ENCODE measurements around the gene UBR4.
"Not testable (repeated sequence)": the region's sequence is repeated elsewhere in the genome, so short reads cannot be mapped to it uniquely, and the experiment has no call there.

UBR4 gene

DNA sequence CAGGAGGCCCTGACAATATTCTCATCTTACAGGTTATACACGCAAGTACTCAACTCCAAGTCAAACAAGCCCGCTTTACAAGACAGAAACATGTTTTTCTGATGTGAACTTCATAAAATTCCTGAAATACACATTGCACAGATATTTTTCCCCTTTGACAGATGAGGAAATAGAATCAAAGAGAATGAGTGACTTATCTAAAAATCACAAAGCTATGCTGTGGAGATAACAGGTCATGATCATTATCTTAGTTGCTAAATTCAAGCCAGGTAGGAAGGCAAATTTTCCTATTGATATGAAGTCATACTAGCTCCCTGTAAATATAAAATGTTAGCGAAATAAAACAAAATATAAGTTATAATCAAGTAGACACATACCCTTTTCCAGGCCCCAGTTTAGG, 18.3 kb downstream of the UBR4 start:
- DNase-seq (ENCODE audit: low read depth in 4 of 4, low spot score in 1 of 4) = no peak

DNA sequence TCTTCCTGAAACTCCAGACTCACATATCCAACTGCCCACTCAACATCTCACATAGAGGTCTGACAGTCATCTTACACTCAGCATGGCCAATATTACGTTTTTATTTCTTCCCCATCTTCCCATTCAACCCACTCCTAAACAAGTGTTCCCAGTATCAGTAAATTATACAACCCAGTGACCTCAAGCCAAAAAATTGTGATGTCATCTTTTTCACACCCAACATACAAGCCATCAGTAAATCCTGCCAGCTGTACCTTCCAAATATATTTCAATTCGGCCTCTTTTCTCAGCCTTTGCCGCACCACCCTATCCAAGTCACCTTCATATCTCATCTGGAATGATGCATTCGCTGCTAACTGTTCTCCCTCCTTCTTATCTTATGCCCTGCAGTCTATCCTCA, 19.6 kb downstream of the UBR4 start:
- no peak for DNase-seq (ENCODE audit: low read depth in 4 of 4, low spot score in 1 of 4)

DNA sequence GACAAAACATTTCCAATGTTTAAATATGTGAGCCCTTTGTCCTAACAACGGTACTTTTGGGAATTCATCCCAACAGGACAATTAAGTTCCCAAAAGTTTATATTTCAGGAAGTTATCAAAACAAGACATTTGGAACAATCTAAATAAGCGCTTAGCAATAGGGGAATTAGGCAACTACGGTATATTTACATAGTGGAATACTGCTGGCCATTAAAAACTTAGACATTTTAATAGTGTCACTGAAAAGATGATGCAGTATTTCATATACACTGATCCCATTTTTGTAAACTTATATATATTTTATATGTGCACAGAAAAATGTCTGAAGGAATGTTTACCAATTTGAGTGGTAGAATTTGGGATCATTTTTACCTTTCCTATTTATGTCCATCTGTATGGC, 20.8 kb downstream of the UBR4 start:
- DNase-seq (ENCODE audit: low read depth in 4 of 4, low spot score in 1 of 4) = no peak

DNA sequence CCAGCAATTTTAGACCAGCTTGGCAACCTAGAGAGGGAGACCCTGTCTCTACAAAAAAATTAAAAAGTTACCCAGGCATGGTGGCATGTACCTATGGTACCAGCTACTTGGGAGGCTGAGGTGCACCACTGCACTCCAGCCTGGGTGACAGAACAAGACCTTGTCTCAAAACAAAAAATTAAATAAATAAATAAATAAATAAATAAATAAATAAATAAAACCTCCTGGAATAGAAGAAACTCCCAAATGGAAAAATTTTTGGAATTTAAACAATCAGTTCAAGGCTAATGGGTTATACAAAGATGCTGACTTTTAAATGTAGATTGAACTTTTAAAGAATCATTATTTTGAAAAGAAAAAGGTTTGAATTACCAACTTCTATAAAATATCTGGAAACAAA, 22.2 kb downstream of the UBR4 start:
- no peak for DNase-seq (ENCODE audit: low read depth in 4 of 4, low spot score in 1 of 4)

DNA sequence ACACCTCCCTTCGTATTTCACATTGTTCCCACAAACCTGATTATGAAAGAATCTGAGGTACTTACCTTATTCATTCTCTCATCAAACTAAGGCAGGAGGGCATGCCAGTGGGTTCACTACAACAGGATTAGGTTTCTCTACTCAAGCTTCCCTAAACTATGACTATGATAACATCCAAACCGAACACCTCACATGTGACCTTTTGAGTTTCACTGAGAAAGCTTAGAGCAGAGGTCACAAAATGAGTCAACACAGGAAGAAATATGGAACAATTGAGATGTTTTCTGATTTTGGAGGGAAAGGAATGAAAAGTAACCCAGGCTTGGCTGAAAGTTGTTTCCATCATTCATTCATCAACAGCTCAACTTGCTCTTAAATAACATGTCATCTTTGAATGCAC, 24.1 kb downstream of the UBR4 start:
- DNase-seq (ENCODE audit: low read depth in 4 of 4, low spot score in 1 of 4) = no peak

DNA sequence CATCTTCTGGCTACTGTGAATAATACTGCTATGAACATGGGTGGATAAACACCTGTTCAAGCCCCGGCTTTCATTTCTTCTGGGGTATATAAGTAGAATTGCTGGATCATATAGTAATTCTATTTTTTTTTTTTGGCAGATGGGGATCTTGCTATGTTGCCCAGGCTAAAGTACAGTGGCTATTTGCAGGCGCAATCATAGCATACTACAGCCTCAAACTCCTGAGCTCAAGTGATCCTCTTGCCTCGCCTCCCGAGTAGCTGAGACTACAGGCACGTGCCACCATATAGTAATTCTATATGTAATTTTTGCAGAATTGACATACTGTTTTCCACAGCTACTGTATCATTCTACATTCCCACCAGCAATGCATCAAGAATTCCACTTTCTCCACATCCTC, 27.8 kb downstream of the UBR4 start:
- no peak for DNase-seq (ENCODE audit: low read depth in 4 of 4, low spot score in 1 of 4)

DNA sequence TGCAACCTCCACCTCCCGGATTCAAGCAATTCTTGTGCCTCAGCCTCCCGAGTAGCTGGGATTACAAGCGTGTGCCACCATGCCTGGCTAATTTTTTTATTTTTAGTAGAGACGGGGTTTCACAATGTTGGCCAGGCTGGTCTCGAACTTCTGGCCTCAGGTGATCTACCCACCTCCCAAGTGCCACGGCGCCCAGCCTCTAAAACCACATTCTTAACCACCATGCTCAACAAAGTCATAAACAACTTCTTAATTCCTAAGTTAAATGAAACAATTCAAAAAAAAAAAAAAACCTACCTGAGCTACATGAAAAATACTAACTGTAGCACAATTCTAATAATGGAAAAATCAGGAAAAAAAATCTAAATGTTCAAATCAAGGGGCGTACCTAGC, 29.8 kb downstream of the UBR4 start:
- not testable (repeated sequence) for DNase-seq (ENCODE audit: low read depth in 4 of 4, low spot score in 1 of 4)

DNA sequence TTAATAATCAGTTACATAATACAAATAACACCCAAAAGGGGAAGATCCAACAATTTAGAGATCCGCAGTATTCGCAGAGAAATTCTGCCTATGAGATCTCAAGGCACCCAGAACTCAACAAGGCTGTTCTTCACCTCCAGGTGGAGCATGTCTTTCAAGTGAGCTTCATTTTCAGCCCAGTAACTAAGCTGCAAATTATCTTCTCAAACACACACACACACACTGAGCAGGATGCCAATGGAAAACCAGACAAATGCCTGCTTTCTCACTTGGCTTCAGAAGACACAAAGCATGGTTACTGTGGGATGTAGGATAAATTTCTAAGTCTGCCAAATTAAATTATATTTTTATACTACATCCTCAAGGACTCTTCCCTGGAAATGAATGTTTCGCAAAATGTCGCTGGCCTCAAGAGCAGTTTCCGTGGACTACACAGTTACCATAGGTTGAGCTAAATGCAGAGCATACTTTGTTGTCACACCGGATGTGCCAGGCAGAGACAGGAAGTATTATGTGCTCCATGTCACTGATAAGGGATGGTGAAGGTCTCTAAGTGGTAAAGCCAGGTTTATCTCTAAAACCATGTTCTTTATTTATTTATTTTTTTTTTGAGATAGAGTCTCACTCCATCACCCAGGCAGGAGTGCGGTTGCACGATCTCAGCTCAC, 30.3 kb downstream of the UBR4 start:
- no peak for DNase-seq (ENCODE audit: low read depth in 4 of 4, low spot score in 1 of 4)

DNA sequence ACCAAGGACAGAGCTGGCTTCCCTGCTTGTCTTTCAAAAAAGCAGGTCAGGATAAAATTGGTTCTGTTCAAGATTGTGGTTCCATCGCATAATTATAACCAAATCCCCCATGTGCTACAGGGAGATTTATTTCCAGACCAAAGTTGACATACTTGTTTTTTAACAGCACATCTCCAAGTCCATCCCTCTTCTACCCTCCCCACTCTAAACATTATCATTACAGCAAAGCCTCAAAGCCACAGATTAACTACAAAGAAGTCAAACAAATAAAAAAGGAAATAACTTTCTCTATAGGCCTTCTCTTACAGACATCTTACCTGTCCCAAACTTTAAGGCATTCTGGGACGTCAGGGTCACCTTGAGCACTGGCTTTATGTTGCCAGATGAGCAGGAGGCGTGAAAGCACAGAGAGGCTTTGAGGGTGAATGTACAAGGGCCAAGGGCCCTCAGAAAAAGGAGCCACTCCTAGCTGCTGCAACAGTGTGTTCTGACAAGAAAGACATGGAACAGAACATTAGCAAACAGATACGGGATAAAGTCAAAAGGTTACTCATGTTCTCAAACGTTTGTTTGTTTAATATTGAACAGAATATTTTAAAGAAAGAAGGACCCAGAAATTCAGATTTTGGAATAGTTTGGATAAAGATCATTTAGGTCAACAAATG, 31.2 kb downstream of the UBR4 start:
- no peak for DNase-seq (ENCODE audit: low read depth in 4 of 4, low spot score in 1 of 4)

DNA sequence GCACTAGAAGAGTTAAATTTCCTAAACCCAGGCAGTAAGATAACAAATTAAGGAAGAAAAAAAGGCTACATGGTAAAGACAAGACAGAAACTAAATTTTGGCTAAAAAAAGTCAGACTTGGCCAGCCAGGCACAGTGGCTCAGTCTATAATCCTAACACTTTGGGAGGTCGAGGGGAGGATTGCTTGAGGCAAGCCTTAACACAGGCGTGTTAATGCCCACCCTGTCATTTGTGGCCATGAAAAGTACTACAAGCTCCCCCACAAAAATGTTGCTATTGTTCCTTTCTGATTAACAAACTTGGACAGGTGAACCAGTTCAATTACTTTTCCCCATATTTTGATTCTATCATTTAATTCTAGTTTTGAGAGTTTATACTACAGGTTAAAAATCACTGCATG, 32.3 kb downstream of the UBR4 start:
- no peak for DNase-seq (ENCODE audit: low read depth in 4 of 4, low spot score in 1 of 4)

DNA sequence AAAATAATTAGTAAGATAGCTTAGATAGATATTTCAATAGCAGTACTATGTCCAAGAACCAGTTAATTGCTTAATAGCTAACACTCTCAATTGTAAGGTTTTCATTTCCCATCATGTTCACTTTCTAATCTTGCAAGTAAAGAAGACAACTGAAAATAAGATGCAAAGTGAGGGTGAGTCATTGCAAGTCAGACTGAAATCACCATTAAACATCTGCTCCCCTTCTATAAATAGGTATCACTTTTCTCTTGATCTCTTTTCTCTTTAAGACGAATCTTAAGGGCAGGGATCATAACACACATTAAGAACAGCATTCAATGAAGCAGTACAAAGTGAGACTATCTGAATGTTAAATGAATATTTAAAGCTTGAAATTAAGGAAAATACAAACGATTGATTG, 40.4 kb downstream of the UBR4 start:
- DNase-seq (ENCODE audit: low read depth in 4 of 4, low spot score in 1 of 4) = no peak

DNA sequence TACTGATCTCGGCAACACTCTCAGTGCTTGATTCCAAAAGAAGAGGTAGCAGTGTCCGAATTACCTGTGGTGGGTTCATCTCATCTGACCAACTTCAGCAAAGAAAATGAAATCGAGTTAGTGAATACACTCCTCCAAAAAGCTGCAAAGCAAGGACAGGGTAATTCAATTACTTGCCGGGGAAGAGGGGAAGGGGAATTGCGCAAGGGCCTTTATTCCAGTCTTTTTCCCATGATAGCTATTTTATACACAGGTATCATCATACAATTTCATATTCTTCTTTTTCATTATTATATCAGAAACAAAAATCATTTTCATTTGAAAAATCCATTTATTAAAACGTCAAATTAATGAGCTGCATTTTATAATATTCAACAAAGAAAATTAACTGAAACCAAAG, 42.9 kb downstream of the UBR4 start:
- DNase-seq (ENCODE audit: low read depth in 4 of 4, low spot score in 1 of 4) = no peak

DNA sequence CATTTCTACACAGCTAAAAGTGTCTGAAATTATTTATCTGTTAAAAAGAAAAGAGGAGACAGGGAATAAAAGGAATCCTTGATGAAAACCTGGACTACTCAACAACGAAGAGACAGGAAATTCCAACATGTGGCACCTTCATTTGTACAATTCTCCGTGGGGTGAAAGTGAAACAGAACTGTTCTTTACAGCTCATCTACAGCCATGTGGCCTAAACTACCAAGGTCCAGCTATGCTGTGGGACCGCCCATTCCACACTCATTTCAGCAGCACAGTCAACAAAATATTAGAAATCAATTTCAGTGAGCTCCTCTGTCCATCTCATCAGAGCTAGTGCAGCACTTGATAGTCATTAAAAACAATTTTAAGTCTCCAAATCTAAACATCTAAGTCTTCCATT, 44.0 kb downstream of the UBR4 start:
- DNase-seq (ENCODE audit: low read depth in 4 of 4, low spot score in 1 of 4) = no peak

DNA sequence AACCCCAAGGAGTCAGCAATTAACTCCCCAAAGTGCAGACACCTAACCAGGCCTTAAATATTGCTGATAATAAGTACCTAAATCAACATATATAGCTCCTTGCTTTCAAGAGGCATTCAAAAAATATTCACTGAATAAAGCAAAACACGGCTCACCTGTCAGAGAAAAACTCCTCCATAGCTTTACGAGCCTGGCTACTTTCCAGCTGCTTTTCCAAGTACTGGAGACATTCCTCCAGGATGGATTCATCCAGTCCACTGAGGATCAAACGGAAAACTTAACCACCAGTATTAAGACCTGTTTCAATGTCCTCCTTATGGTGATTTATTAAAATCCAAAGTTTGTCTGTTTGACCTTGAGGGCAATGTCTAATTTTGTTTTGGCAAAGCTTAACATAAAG, 44.6 kb downstream of the UBR4 start:
- no peak for DNase-seq (ENCODE audit: low read depth in 4 of 4, low spot score in 1 of 4)

DNA sequence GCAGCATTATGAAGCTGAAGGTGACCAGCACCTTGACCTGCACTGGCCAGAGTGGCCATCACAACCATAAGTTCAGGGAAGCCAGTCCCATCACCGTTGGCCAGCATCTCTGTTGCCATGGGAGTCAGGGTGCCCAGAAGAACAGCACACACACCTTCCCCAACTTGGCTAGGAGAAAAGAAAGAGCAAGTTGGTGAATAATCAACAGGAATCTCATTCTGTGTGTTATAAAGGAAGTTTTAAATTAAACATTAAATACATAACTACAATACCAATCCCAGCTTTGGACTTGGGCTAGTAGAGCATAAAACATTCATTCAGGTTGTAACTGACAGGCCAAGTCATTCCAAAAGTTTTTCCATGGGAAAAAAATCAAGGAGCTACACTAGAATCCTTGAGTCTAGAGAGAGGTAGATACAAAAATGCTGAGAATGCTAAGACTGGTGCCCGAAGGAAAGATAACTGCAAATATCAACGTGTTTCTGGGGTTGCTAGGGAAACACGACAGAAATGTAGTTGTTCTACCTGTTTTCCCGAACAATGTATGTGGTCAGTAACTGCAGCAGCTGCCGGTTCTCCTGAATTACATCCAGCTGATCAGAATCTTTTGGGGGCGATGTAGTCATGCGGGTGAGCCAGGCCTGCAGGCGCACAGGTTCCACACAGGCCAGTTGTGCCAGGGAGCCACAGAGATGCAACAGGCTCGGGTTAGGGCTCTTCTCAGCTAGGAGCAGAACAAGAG, 45.6 kb downstream of the UBR4 start:
- no peak for DNase-seq (ENCODE audit: low read depth in 4 of 4, low spot score in 1 of 4)

DNA sequence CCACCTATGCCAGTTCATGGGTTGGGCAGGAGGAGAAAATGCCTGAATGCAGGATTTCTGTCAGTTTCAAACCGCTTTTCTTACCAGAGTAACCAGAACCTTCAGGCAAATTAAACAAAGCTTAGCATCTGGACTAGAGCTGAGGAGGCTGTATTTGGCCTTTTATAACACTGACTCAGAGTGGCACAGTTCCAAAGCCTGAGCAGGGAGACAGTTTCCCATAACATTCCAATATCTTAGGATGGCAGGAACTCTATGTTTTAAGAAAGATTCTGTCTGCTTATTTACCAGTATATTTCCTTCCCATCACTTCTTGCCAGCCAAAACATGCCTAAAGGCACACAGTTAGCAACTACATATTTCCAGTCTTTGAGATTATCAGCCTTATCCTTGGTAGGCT, 46.8 kb downstream of the UBR4 start:
- no peak for DNase-seq (ENCODE audit: low read depth in 4 of 4, low spot score in 1 of 4)

DNA sequence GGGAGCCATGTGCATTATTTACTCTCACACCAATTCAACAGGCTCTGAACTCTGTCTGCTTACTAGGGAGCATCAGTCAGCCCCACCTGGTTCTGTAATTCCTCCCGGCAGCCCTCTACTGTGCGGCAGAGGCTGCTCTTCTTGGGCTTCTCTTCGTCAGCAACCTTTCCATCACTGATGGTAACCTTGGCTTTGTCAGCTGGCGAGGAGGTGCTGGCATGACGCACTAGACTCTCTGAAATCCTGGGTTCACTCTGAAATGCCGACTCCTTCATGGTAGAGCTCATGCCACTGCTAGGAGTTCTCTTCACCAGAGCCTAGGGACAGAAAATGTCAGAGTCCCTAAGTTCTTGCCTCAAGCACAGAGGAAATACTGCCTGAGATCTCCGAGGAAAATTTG, 49.2 kb downstream of the UBR4 start:
- DNase-seq (ENCODE audit: low read depth in 4 of 4, low spot score in 1 of 4) = no peak

DNA sequence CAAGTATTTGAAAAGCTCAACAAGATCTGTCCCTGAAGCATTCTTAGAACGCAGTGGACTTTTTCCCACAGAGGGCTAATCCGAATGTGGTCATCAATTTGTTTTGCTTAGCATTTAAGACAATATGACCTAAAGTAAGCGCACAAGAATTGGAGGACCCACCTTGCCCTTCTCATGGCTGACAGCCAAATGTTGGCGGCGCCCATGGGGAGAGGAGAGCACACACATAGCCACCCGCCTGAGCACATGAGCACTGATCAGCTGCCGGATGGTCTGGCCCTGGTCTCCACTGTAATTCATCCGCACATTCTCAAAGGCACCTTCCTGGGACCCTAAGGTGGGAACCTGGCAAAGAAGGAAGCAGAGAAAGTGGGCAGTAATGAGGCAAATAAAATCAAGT, 52.4 kb downstream of the UBR4 start:
- no peak for DNase-seq (ENCODE audit: low read depth in 4 of 4, low spot score in 1 of 4)

DNA sequence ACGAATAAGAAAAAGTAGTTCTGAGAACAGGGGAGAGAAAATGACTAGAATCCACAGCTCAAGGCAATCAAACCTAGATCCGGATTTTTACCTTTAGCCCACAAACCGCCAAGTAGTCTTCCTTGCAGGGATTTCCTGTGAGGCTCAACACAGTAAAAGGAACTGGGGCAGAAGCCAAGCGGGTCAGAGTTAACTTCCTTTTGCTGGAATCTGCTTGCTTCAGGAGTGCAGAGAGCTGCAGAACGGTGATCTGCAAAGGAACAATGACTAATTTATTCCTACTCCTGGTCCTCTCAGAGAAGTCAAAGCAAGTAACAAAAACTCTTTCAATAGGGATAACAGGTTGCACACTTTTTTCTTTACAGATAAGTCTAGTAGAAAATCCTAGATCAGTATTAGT, 53.4 kb downstream of the UBR4 start:
- no peak for DNase-seq (ENCODE audit: low read depth in 4 of 4, low spot score in 1 of 4)

DNA sequence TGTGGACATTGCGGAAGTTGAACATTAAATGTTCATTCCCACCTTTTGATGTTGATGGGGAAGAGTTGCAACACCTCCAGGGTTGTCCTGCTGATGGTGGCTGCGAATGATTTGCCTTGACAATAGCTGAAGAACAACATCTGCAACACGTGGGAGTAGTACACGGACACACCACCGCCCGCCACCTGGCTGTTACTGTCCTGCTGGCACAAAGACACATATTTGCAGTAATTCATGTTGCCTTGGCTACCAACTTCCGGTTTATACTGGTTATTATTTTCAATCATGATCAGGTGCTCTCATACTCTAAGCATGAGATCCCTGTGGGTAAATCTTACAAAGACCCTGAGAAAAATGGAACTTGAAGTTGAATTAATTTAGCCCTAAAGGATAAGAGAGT, 55.2 kb downstream of the UBR4 start:
- DNase-seq (ENCODE audit: low read depth in 4 of 4, low spot score in 1 of 4) = no peak

DNA sequence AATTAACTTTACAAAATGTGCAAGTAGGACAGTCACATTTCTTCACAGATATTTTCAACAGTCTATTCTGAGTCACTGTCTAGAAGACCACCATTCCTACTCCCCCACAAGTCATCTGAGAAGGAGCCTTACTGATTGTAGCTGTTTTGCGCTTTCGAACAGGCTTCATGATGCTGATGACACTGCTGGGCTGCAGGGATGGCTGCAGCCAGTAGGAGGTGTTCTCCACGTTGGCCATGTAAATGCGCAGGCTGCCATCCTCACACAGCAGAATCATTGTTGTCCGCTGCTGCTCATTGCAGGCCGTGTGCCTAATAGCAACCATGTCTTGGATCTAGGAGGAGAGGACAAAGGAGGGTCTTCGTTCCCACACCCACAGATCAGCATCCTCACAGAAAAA, 56.9 kb downstream of the UBR4 start:
- no peak for DNase-seq (ENCODE audit: low read depth in 4 of 4, low spot score in 1 of 4)

DNA sequence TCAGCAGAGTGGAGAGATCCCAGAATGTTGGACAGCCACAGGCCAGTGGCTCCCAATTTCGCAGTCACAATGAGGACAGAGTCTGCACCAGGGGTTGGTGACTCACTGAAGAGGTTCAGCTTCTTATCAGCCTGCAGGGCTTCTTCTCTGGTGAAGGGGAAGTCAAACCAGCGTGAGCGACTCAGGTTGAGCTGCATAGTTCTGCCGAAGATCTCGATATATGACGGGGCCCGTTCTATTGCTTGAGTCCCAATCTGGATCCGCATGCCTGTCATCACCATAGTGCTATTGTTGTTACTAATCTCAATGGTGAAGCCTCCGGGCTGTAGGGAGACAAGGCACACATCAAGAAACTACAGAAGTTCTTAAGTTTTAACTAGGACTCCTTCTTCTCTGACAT, 58.5 kb downstream of the UBR4 start:
- no peak for DNase-seq (ENCODE audit: low read depth in 4 of 4, low spot score in 1 of 4)

DNA sequence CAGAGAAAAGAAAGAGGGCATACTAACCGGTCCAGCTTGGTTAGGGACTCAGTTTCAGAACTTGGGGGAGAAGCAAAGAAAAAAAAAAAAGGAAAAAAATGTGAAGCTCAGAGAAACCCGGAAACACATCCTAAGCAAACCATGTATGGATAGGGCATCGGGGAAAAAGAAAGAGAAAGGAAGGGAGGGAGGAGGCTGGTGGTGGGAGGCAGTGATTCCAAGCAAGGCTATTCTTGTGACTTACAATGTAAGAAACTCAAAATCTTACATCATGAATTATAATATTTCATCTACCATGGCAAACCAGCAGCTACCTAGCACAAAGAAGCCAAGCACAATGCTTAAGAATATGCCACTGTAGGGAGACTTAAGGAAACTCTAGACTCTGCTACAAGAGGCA, 60.3 kb downstream of the UBR4 start:
- DNase-seq (ENCODE audit: low read depth in 4 of 4, low spot score in 1 of 4) = no peak

Measured in stimulated activated CD4-positive, alpha-beta T cell treated with anti-CD3 and anti-CD28 coated beads, Interleukin-1b, Interleukin-23, amount 100 ng/mL, for 24 hours (primary cell).